Vagina (tissue), 2 donors: ENCODE data around the gene TGFB1I1.

Experiments used
- POLR2AphosphoS5 ChIP-seq, 2 donors: sonication (generic); formaldehyde crosslinking; IDR thresholded peaks; one replicate each; pipeline ENCODE4 v1.9.0; 2017; ENCODE audit warnings: antibody characterized with exemption in 2 of 2, mild to moderate bottlenecking in 2 of 2, low read depth in 1 of 2; ENCODE audit not compliant: insufficient read depth in 1 of 2
- TF ChIP-seq, protein P1 (sequence below), 3 experiments: fragments of 450-650 bp in 2 of 3; fragments of 200-600 bp in 1 of 3; sonication (generic) in 1 of 3; IDR thresholded peaks; one replicate each; pipeline ENCODE4 v1.5.1; 2017 to 2019; ENCODE audit warnings: antibody characterized with exemption in 3 of 3, mild to moderate bottlenecking in 2 of 3, moderate library complexity in 2 of 3

DNA sequence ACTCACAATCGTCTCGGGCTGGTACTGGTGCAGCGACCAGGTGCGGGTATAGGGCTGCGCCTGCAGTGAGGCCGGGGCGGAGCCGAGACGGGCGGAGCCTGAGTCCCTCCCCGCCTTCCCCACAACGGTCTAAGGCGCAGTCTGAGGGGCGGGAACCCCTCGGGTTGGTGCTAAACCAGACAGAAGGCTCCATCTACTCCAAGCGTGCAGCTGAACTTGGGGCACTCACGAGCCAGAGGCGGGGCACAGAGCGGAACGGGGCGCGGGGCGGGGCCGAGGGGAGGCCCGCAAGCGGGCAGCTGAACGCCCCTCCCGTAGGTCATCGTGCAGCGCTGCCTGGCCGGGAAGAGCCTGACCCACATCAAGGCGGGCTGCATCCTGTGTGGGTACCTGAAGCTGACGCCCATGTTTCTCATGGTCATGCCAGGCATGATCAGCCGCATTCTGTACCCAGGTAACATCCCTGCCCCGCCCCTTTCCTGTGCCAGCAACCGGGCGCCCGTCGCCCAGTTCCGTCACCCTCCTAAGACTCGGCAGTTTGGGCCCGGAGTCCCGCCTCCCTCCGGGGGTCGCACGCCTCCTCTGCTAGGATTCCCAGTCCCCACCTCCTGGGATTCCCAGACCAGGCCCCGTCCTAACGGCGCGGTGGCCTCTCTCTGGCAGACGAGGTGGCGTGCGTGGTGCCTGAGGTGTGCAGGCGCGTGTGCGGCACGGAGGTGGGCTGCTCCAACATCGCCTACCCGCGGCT, 15.9 kb downstream of the TGFB1I1 start:
- TF ChIP-seq, protein P1, sequence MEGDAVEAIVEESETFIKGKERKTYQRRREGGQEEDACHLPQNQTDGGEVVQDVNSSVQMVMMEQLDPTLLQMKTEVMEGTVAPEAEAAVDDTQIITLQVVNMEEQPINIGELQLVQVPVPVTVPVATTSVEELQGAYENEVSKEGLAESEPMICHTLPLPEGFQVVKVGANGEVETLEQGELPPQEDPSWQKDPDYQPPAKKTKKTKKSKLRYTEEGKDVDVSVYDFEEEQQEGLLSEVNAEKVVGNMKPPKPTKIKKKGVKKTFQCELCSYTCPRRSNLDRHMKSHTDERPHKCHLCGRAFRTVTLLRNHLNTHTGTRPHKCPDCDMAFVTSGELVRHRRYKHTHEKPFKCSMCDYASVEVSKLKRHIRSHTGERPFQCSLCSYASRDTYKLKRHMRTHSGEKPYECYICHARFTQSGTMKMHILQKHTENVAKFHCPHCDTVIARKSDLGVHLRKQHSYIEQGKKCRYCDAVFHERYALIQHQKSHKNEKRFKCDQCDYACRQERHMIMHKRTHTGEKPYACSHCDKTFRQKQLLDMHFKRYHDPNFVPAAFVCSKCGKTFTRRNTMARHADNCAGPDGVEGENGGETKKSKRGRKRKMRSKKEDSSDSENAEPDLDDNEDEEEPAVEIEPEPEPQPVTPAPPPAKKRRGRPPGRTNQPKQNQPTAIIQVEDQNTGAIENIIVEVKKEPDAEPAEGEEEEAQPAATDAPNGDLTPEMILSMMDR (IDR thresholded peaks at IDR 0.05) = no peak
- TF ChIP-seq POLR2AphosphoS5 (IDR thresholded peaks at IDR 0.05; ENCODE audit: insufficient read depth in 1 of 2, low read depth in 1 of 2) = peak in 1 of 2 donors; percentile 65
